CMK (cell line): ENCODE measurements around the gene HMGXB3.
"Not testable (repeated sequence)": the region's sequence is repeated elsewhere in the genome, so short reads cannot be mapped to it uniquely, and the experiment has no call there.

Source experiments
- DNase-seq: peaks from one replicate; pipeline ENCODE4 v3.0.0-alpha.2; 2010; ENCODE audit warnings: low read depth

Gene HMGXB3

GRCh38 chr5:150068961-150069645 is 68.6 kb downstream of the HMGXB3 start:
- no peak for DNase-seq

- DNase-seq: no peak
Measured at GRCh38 chr5:150069672-150070627, 69.4 kb downstream of the HMGXB3 start.

GRCh38 chr5:150070821-150071220 is 70.3 kb downstream of the HMGXB3 start:
- DNase-seq: no peak

- DNase-seq: no peak
Measured at GRCh38 chr5:150073086-150073625, 72.6 kb downstream of the HMGXB3 start.

- no peak for DNase-seq
Measured at GRCh38 chr5:150073677-150074076, 73.1 kb downstream of the HMGXB3 start.

GRCh38 chr5:150075233-150075632 is 74.7 kb downstream of the HMGXB3 start:
- DNase-seq: no peak

GRCh38 chr5:150075806-150076205 is 75.3 kb downstream of the HMGXB3 start:
- DNase-seq: no peak

- DNase-seq: no peak
Measured at GRCh38 chr5:150077060-150077459, 76.5 kb downstream of the HMGXB3 start.

GRCh38 chr5:150077996-150078801 is 77.7 kb downstream of the HMGXB3 start:
- DNase-seq: no peak

GRCh38 chr5:150078802-150079689 is 78.5 kb downstream of the HMGXB3 start:
- DNase-seq: no peak

- DNase-seq: no peak
Measured at GRCh38 chr5:150079909-150080461, 79.4 kb downstream of the HMGXB3 start.

GRCh38 chr5:150080696-150081435 is 80.3 kb downstream of the HMGXB3 start:
- no peak for DNase-seq

GRCh38 chr5:150081541-150082283 is 81.2 kb downstream of the HMGXB3 start:
- no peak for DNase-seq

- no peak for DNase-seq
Measured at GRCh38 chr5:150082374-150082773, 81.8 kb downstream of the HMGXB3 start.

- no peak for DNase-seq
Measured at GRCh38 chr5:150082889-150083288, 82.3 kb downstream of the HMGXB3 start.

- not testable (repeated sequence) for DNase-seq
Measured at GRCh38 chr5:150084754-150085153, 84.2 kb downstream of the HMGXB3 start.

- no peak for DNase-seq
Measured at GRCh38 chr5:150085191-150085912, 84.8 kb downstream of the HMGXB3 start.

GRCh38 chr5:150085950-150086715 is 85.6 kb downstream of the HMGXB3 start, which contains the start of gene CSF1R:
Gene CSF1R, minus strand, starts transcription at chr5:150086554. Its CDS starts 127 bp downstream, at chr5:150086427.
- no peak for DNase-seq
